ENCODE results near the gene PHF21B. TPM values are rescaled to one million over a fixed set of nuclear protein-coding genes. Genes with fewer than 3 reads are reported as not detected.

Gene PHF21B
- total and polyA plus RNA-seq, 12 donors, result 0.30 to 4.4 (median 1.8) TPM

DNA sequence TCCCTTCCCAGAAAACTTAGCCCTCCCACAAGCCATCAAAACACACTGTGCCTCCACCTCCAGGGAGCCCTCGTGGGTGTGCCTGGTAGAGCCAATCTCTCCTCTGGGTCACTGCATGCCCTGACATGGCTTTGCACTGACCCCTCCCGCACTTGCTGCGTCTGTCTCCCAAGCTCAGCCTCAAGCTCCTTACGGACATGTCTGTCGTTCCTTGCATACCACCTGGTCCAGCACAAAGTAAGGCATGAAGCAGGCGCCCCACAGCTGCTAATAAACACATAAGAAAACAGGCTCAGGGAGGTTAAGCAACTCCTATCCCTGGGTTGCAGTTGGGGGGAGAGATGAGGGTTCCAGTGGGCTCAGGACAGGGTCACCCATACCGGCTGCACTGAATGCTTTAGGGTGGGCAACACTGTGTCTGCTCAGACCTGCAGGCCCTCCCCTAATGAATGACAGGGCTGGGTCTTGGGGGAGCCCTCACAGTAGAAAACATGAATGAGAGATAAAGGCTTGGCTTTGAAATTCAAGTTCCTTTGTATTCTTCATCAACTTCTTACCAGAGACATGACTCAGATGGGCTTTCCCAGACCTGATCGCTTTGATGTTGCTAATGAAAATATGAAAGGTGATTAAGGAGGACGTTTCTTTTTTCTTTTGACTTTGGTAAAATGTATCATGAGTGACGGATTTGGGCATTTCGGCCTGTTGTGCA lies 38.0 kb downstream of the PHF21B start:
- intact Hi-C loops (cut with DNase I), result loop anchor here (10.0 kb wide), 2 partner anchors 123 to 293 kb away; no protein-coding TSS in a partner anchor
- no peak for DNase-seq
- no peak overlapping the region for H3K4me3 ChIP-seq
- TF ChIP-seq POLR2A (IDR thresholded peaks at IDR 0.05), result no peak
- TF ChIP-seq, protein P1, sequence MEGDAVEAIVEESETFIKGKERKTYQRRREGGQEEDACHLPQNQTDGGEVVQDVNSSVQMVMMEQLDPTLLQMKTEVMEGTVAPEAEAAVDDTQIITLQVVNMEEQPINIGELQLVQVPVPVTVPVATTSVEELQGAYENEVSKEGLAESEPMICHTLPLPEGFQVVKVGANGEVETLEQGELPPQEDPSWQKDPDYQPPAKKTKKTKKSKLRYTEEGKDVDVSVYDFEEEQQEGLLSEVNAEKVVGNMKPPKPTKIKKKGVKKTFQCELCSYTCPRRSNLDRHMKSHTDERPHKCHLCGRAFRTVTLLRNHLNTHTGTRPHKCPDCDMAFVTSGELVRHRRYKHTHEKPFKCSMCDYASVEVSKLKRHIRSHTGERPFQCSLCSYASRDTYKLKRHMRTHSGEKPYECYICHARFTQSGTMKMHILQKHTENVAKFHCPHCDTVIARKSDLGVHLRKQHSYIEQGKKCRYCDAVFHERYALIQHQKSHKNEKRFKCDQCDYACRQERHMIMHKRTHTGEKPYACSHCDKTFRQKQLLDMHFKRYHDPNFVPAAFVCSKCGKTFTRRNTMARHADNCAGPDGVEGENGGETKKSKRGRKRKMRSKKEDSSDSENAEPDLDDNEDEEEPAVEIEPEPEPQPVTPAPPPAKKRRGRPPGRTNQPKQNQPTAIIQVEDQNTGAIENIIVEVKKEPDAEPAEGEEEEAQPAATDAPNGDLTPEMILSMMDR (IDR thresholded peaks at IDR 0.05), result no peak
- no peaks in the 10 kb centered on the region for H3K36me3 ChIP-seq (replicated peaks in 1 of 2)
- H3K9me3 ChIP-seq (replicated peaks in 1 of 3), result no peaks in the 10 kb centered on the region
- no peaks in the 10 kb centered on the region for H3K4me1 ChIP-seq (replicated peaks in 1 of 2)
- H3K27ac ChIP-seq, result no peak overlapping the region
- no peaks in the 10 kb centered on the region for H3K27me3 ChIP-seq
- 76 to 88% (median 84%) methylated on average over 10 to 11 of the region's 11 CpGs for WGBS, 4 donors

DNA sequence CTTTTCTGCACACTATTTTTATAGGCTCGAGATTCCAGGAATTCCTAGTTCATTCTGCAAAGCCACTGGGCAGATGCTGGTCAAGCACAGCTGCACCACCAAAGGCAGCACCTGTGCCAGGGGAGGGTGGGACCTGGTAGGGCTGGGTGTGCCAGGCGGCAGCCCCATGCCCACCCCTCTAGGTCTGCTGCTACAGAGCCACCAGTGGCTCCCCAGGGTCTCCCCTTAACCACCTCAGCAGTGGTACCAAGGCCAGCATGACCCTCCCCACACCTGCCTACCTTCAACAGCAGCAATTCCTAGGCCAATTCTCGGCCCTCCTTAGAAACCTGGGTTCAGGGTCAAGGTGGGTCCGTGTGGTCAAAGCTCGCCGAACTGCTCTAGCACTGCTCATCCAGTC lies 39.5 kb downstream of the PHF21B start:
- DNase-seq, result no peak
- Histone ChIP-seq H3K36me3 (replicated peaks in 1 of 2) (no peaks in the 10 kb centered on the region), H3K4me1 (replicated peaks in 1 of 2) (no peaks in the 10 kb centered on the region), H3K4me3 (no peak overlapping the region), H3K9me3 (replicated peaks in 1 of 3) (no peaks in the 10 kb centered on the region), H3K27me3 (no peaks in the 10 kb centered on the region), H3K27ac (no peak overlapping the region)
- WGBS, 4 donors, result 89 to 91% (median 90%) methylated on average over 4 to 6 of the region's 6 CpGs
- TF ChIP-seq POLR2A (IDR thresholded peaks at IDR 0.05), result no peak
- intact Hi-C loops (cut with DNase I), result loop anchor here (10.0 kb wide), 2 partner anchors 125 to 295 kb away; no protein-coding TSS in a partner anchor

DNA sequence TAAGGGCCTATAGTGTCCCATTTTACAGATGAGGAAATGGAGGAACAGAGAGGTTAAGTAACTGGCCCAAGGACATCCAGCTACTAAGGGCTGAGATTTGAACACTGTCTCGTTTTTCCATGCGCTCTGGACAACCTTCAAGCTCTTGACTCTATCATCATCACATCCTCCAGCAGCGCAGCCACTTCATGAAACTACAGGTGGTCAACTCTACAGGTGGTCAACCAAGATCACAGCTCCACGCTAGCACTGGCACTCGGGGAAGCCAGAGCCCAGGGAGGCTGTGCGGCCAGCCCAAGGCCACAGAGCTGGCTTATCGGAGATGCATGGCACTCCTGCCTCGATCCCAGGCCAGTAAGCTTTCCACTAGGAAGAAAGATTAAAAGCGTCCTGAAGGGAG lies 40.0 kb downstream of the PHF21B start:
- no peaks in the 10 kb centered on the region for H3K27me3 ChIP-seq
- intact Hi-C loops (cut with DNase I), result loop anchor here (10.0 kb wide), 2 partner anchors 125 to 295 kb away; no protein-coding TSS in a partner anchor
- H3K27ac ChIP-seq, result no peak overlapping the region
- TF ChIP-seq POLR2A (IDR thresholded peaks at IDR 0.05), result no peak
- TF ChIP-seq, protein P1 (IDR thresholded peaks at IDR 0.05), result no peak
- no peaks in the 10 kb centered on the region for H3K9me3 ChIP-seq (replicated peaks in 1 of 3)
- 92 to 100% (median 97%) methylated on average over 2 to 9 of the region's 9 CpGs for WGBS, 4 donors
- no peaks in the 10 kb centered on the region for H3K36me3 ChIP-seq (replicated peaks in 1 of 2)
- H3K4me3 ChIP-seq, result no peak overlapping the region
- no peak for DNase-seq
- no peaks in the 10 kb centered on the region for H3K4me1 ChIP-seq (replicated peaks in 1 of 2)

DNA sequence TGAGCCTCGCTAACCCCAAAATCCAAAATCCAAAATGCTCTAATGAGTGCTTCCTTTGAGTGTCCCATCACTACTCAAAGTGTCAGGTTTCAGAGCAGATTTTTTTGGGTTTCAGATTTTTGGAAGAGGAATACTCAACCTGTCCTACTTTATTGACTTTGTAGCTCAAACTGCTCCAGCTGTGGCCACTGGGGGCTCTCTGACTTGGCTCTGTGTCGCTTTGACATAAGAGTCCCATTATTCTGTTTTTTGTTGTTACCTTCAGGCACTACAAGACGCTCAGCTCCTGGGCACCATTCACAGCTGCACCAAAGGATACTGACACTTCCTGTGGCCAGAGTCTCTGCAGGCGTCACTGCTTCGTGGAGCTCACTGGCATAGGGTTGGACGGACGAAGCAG lies 41.1 kb downstream of the PHF21B start:
- no peak for DNase-seq
- Histone ChIP-seq H3K4me1 (replicated peaks in 1 of 2) (no peaks in the 10 kb centered on the region), H3K36me3 (replicated peaks in 1 of 2) (no peaks in the 10 kb centered on the region), H3K27ac (no peak overlapping the region), H3K9me3 (replicated peaks in 1 of 3) (no peaks in the 10 kb centered on the region), H3K4me3 (no peak overlapping the region), H3K27me3 (no peaks in the 10 kb centered on the region)
- WGBS, 4 donors, result 81 to 96% (median 89%) methylated on average over 6 to 7 of the region's 7 CpGs
- intact Hi-C loops (cut with DNase I), result no loop called here
- TF ChIP-seq, protein P1 (IDR thresholded peaks at IDR 0.05), result no peak
- TF ChIP-seq POLR2A (IDR thresholded peaks at IDR 0.05), result no peak

DNA sequence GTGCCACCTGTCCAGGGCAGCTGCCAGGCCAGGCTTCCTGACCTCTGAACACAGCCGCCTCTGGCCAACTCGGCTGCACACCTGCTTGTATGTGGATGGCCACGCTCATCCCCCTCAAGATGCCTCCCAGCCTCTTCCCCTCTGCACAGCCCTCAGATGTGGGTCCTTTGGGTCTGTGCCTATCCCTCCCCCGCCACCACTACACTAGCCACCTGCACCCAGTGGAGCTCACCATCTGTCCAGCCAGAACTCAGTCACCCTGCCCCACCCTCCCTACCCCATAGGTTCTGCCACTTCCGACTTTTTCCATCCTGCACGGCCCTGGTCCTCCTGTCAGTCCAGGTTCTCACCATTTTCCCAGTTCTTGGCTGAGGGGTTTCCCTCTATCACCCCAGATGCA lies 44.6 kb downstream of the PHF21B start:
- Histone ChIP-seq H3K27me3 (no peaks in the 10 kb centered on the region), H3K27ac (no peak overlapping the region), H3K4me1 (replicated peaks in 1 of 2) (no peaks in the 10 kb centered on the region), H3K9me3 (replicated peaks in 1 of 3) (no peaks in the 10 kb centered on the region), H3K4me3 (no peak overlapping the region), H3K36me3 (replicated peaks in 1 of 2) (no peaks in the 10 kb centered on the region)
- DNase-seq, result no peak
- TF ChIP-seq, protein P1 (IDR thresholded peaks at IDR 0.05), result no peak
- no peak for TF ChIP-seq POLR2A (IDR thresholded peaks at IDR 0.05)
- intact Hi-C loops (cut with DNase I), result no loop called here
- WGBS, 4 donors, result 87 to 96% (median 92%) methylated on average over 4 to 6 of the region's 6 CpGs
